ENCODE results near the gene PRKAR1A.

PRKAR1A gene

GRCh38 chr17:68572138-68572842 is 60.1 kb downstream of the PRKAR1A start:
- no peak for ATAC-seq
- TF ChIP-seq ISL1 (CRISPR knock-in tag; IDR thresholded peaks at IDR 0.05): no peak
- TF ChIP-seq CSDC2 (CRISPR knock-in tag; IDR thresholded peaks at IDR 0.05): no peak
- no peak for TF ChIP-seq ZFP3 (CRISPR knock-in tag; IDR thresholded peaks at IDR 0.05)
- no peak for TF ChIP-seq ZNF565 (CRISPR knock-in tag; conservative IDR thresholded peaks at IDR 0.05; ENCODE audit: low read depth)
- no peak for TF ChIP-seq RARB (CRISPR knock-in tag; IDR thresholded peaks at IDR 0.05)
- no peak for TF ChIP-seq GLIS3 (CRISPR knock-in tag; IDR thresholded peaks at IDR 0.05)
- TF ChIP-seq TCF4 (CRISPR knock-in tag; IDR thresholded peaks at IDR 0.05; ENCODE audit: borderline replicate concordance): no peak
- TF ChIP-seq ZC3H10 (CRISPR knock-in tag; IDR thresholded peaks at IDR 0.05): no peak
- TF ChIP-seq PPARA (CRISPR knock-in tag; IDR thresholded peaks at IDR 0.05; ENCODE audit: borderline replicate concordance): no peak
- TF ChIP-seq ARNTL (CRISPR knock-in tag; IDR thresholded peaks at IDR 0.05; ENCODE audit: borderline replicate concordance, low read depth): no peak

GRCh38 chr17:68573338-68573737 is 61.1 kb downstream of the PRKAR1A start:
- TF ChIP-seq TSHZ2 (CRISPR knock-in tag; IDR thresholded peaks at IDR 0.05) (no peak), ESRRG (CRISPR knock-in tag; IDR thresholded peaks at IDR 0.05) (no peak), ARNTL (CRISPR knock-in tag; IDR thresholded peaks at IDR 0.05; ENCODE audit: borderline replicate concordance, low read depth) (no peak), ISL1 (CRISPR knock-in tag; IDR thresholded peaks at IDR 0.05) (no peak), ZNF70 (CRISPR knock-in tag; IDR thresholded peaks at IDR 0.05) (no peak), TOX (CRISPR knock-in tag; IDR thresholded peaks at IDR 0.05; ENCODE audit: borderline replicate concordance) (no peak), RARB (CRISPR knock-in tag; IDR thresholded peaks at IDR 0.05) (no peak), ZNF8 (CRISPR knock-in tag; IDR thresholded peaks at IDR 0.05) (no peak), ZNF565 (CRISPR knock-in tag; conservative IDR thresholded peaks at IDR 0.05; ENCODE audit: low read depth) (no peak), POU6F1 (CRISPR knock-in tag; IDR thresholded peaks at IDR 0.05; ENCODE audit: borderline replicate concordance, low read depth) (no peak), BACH2 (CRISPR knock-in tag; IDR thresholded peaks at IDR 0.05; ENCODE audit: borderline replicate concordance) (no peak), CREB5 (CRISPR knock-in tag; IDR thresholded peaks at IDR 0.05; ENCODE audit: low read depth) (no peak), SNAI2 (CRISPR knock-in tag; IDR thresholded peaks at IDR 0.05) (no peak), PATZ1 (CRISPR knock-in tag; IDR thresholded peaks at IDR 0.05; ENCODE audit: borderline replicate concordance) (no peak)
- no peak for ATAC-seq

- ATAC-seq: no peak
- TF ChIP-seq CSRNP3 (CRISPR knock-in tag; IDR thresholded peaks at IDR 0.05) (no peak), CSDC2 (CRISPR knock-in tag; IDR thresholded peaks at IDR 0.05) (no peak), RARB (CRISPR knock-in tag; IDR thresholded peaks at IDR 0.05) (no peak), TSHZ2 (CRISPR knock-in tag; IDR thresholded peaks at IDR 0.05) (no peak), CREB5 (CRISPR knock-in tag; IDR thresholded peaks at IDR 0.05; ENCODE audit: low read depth) (no peak), ZNF70 (CRISPR knock-in tag; IDR thresholded peaks at IDR 0.05) (no peak), ZFP3 (CRISPR knock-in tag; IDR thresholded peaks at IDR 0.05) (no peak), SNAI2 (CRISPR knock-in tag; IDR thresholded peaks at IDR 0.05) (no peak), TOX (CRISPR knock-in tag; IDR thresholded peaks at IDR 0.05; ENCODE audit: borderline replicate concordance) (no peak), GLIS3 (CRISPR knock-in tag; IDR thresholded peaks at IDR 0.05) (no peak), BACH2 (CRISPR knock-in tag; IDR thresholded peaks at IDR 0.05; ENCODE audit: borderline replicate concordance) (no peak), ISL1 (CRISPR knock-in tag; IDR thresholded peaks at IDR 0.05) (no peak), TCF4 (CRISPR knock-in tag; IDR thresholded peaks at IDR 0.05; ENCODE audit: borderline replicate concordance) (no peak)
These were observed 63.9 kb downstream of the PRKAR1A start for GRCh38 chr17:68576137-68576536.

All from SK-N-SH treated with all-trans-retinoic acid at 6 μM for 48 hours (cell line).